PC-3 (cell line): ENCODE data around the gene FCF1.

Experiments
- CTCF ChIP-seq: fragments of 300-600 bp; sonication (generic); conservative IDR thresholded peaks from 2 replicates; pipeline ENCODE4 v1.5.1; 2017; ENCODE audit warnings: antibody characterized with exemption, low read depth, mild to moderate bottlenecking, low read length
- EZH2 ChIP-seq: fragments of 300-600 bp; sonication (generic); IDR thresholded peaks from one replicate; pipeline ENCODE4 v1.6.1; 2017; ENCODE audit warnings: antibody characterized with exemption, mild to moderate bottlenecking, low read length; ENCODE audit not compliant: unreplicated experiment

GRCh38 chr14:74765721-74766120 is 52.8 kb downstream of the FCF1 start:
- TF ChIP-seq CTCF (no peak), EZH2 (no peak)
